Ishikawa (cell line): Measurements from ENCODE around the gene NXPH2.

Experiments used
- CREB1 ChIP-seq: IDR thresholded peaks from 2 replicates; pipeline ENCODE4 v1.6.1; 2012; ENCODE audit warnings: low read depth
- EP300 ChIP-seq: IDR thresholded peaks from 2 replicates; pipeline ENCODE4 v1.6.1; 2012; ENCODE audit warnings: borderline replicate concordance
- FOXM1 ChIP-seq: IDR thresholded peaks from 2 replicates; pipeline ENCODE4 v1.6.1; 2012; ENCODE audit warnings: low read depth, borderline replicate concordance
- TAF1 ChIP-seq: IDR thresholded peaks from 2 replicates; pipeline ENCODE4 v1.6.1; 2012; ENCODE audit warnings: low read depth, mild to moderate bottlenecking
- TF ChIP-seq, protein P1 (sequence below): IDR thresholded peaks from 2 replicates; pipeline ENCODE4 v1.6.1; 2012; ENCODE audit warnings: low read depth, mild to moderate bottlenecking

- TF ChIP-seq FOXM1 (no peak), TAF1 (no peak), EP300 (no peak), CREB1 (no peak)
- TF ChIP-seq, protein P1, sequence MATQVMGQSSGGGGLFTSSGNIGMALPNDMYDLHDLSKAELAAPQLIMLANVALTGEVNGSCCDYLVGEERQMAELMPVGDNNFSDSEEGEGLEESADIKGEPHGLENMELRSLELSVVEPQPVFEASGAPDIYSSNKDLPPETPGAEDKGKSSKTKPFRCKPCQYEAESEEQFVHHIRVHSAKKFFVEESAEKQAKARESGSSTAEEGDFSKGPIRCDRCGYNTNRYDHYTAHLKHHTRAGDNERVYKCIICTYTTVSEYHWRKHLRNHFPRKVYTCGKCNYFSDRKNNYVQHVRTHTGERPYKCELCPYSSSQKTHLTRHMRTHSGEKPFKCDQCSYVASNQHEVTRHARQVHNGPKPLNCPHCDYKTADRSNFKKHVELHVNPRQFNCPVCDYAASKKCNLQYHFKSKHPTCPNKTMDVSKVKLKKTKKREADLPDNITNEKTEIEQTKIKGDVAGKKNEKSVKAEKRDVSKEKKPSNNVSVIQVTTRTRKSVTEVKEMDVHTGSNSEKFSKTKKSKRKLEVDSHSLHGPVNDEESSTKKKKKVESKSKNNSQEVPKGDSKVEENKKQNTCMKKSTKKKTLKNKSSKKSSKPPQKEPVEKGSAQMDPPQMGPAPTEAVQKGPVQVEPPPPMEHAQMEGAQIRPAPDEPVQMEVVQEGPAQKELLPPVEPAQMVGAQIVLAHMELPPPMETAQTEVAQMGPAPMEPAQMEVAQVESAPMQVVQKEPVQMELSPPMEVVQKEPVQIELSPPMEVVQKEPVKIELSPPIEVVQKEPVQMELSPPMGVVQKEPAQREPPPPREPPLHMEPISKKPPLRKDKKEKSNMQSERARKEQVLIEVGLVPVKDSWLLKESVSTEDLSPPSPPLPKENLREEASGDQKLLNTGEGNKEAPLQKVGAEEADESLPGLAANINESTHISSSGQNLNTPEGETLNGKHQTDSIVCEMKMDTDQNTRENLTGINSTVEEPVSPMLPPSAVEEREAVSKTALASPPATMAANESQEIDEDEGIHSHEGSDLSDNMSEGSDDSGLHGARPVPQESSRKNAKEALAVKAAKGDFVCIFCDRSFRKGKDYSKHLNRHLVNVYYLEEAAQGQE = no peak
Observed at GRCh38 chr2:138698428-138698827, 81.8 kb downstream of the NXPH2 start.
